Measurements from ENCODE around the gene SLC39A11.

Gene SLC39A11

GRCh38 chr17:73048170-73048569 is 44.3 kb downstream of the SLC39A11 start:
- Histone ChIP-seq H3K27me3 (ENCODE audit: control insufficient read depth in 2 of 2, insufficient read depth in 2 of 2, low read length in 2 of 2) (no peaks in the 10 kb centered on the region), H3K4me3 (ENCODE audit: low read length in 2 of 2) (no peak overlapping the region), H3K4me1 (ENCODE audit: control insufficient read depth in 2 of 2, insufficient read depth in 2 of 2, low read length in 2 of 2) (peaks cover 0 to 3% of the 10 kb centered on the region in 2 donors), H3K27ac (ENCODE audit: low read depth in 2 of 2, low read length in 2 of 2) (no peak overlapping the region), H3K36me3 (ENCODE audit: control insufficient read depth in 2 of 2, insufficient read depth in 2 of 2, low read length in 2 of 2) (no peaks in the 10 kb centered on the region), H3K9me3 (ENCODE audit: control insufficient read depth in 2 of 2, low read length in 2 of 2) (no peaks in the 10 kb centered on the region), H3K9ac (ENCODE audit: low read depth in 1 of 2, low read length in 2 of 2) (no peak overlapping the region)

- Histone ChIP-seq H3K36me3 (ENCODE audit: control insufficient read depth in 2 of 2, insufficient read depth in 2 of 2, low read length in 2 of 2) (no peaks in the 10 kb centered on the region), H3K27ac (ENCODE audit: low read depth in 2 of 2, low read length in 2 of 2) (no peak overlapping the region)
These were observed 46.8 kb downstream of the SLC39A11 start for GRCh38 chr17:73045724-73046123.

GRCh38 chr17:73043686-73044581 is 48.6 kb downstream of the SLC39A11 start:
- Histone ChIP-seq H3K9me3 (ENCODE audit: control insufficient read depth in 2 of 2, low read length in 2 of 2) (no peaks in the 10 kb centered on the region), H3K36me3 (ENCODE audit: control insufficient read depth in 2 of 2, insufficient read depth in 2 of 2, low read length in 2 of 2) (no peaks in the 10 kb centered on the region), H3K9ac (ENCODE audit: low read depth in 1 of 2, low read length in 2 of 2) (no peak overlapping the region), H3K4me3 (ENCODE audit: low read length in 2 of 2) (no peak overlapping the region), H3K27ac (ENCODE audit: low read depth in 2 of 2, low read length in 2 of 2) (no peak overlapping the region), H3K4me1 (ENCODE audit: control insufficient read depth in 2 of 2, insufficient read depth in 2 of 2, low read length in 2 of 2) (peaks cover 0 to 7% of the 10 kb centered on the region in 2 donors), H3K27me3 (ENCODE audit: control insufficient read depth in 2 of 2, insufficient read depth in 2 of 2, low read length in 2 of 2) (no peaks in the 10 kb centered on the region)

More at GRCh38 chr17:73045724-73046123, 46.8 kb downstream of the SLC39A11 start:
- Histone ChIP-seq H3K9me3 (ENCODE audit: control insufficient read depth in 2 of 2, low read length in 2 of 2) (no peaks in the 10 kb centered on the region), H3K4me3 (ENCODE audit: low read length in 2 of 2) (no peak overlapping the region), H3K9ac (ENCODE audit: low read depth in 1 of 2, low read length in 2 of 2) (no peak overlapping the region), H3K4me1 (ENCODE audit: control insufficient read depth in 2 of 2, insufficient read depth in 2 of 2, low read length in 2 of 2) (peaks cover 0 to 7% of the 10 kb centered on the region in 2 donors), H3K27me3 (ENCODE audit: control insufficient read depth in 2 of 2, insufficient read depth in 2 of 2, low read length in 2 of 2) (no peaks in the 10 kb centered on the region)

DNA sequence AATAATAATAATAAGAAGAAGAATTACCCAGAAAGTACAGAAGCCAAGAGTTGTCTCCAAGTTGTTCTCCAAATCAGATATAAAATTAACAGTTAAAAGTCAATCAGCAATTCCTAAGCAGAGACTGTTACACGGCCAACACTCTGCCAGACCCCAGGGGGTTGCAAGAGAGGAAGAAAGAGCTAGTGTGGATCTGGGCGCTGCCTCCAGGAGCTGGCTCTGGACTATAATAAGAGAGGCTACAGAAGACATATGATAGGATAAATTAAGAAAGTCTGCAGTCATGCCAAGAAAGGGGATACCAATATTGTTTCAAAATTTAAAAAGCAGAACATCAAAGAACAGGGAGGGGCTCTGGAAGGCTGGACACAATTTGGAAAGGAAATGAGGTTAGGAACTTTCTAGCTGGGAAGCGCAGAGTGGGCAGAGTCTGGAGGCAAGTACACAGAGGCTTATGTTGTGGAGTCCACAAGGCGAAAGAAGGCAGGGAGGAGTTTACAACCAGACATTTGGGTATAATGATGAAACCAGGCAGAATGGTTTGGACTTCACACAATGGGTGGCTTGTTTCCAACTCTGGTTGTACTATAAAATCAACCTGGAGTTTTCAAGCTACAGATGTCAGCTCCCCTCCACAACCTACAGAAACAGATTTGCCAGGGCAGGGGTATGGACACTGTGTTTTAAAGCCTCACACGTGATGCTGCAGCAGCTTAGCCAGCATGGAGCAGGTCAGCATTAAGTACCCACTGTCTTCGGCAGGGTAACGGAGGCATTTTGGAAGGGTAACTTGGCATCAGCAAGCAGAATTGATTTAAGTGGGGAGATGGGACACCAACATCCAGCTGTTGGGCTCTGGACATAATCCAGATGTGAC is 49.4 kb downstream of the SLC39A11 start:
- H3K9ac ChIP-seq (ENCODE audit: low read depth in 1 of 2, low read length in 2 of 2), result no peak overlapping the region

GRCh38 chr17:73042225-73042624 is 50.3 kb downstream of the SLC39A11 start:
- H3K4me3 ChIP-seq (ENCODE audit: low read length in 2 of 2), result no peak overlapping the region
- H3K36me3 ChIP-seq (ENCODE audit: control insufficient read depth in 2 of 2, insufficient read depth in 2 of 2, low read length in 2 of 2), result no peaks in the 10 kb centered on the region
- no peaks in the 10 kb centered on the region for H3K27me3 ChIP-seq (ENCODE audit: control insufficient read depth in 2 of 2, insufficient read depth in 2 of 2, low read length in 2 of 2)
- H3K4me1 ChIP-seq (ENCODE audit: control insufficient read depth in 2 of 2, insufficient read depth in 2 of 2, low read length in 2 of 2), result peaks cover 0 to 7% of the 10 kb centered on the region in 2 donors
- H3K9me3 ChIP-seq (ENCODE audit: control insufficient read depth in 2 of 2, low read length in 2 of 2), result no peaks in the 10 kb centered on the region
- no peak overlapping the region for H3K9ac ChIP-seq (ENCODE audit: low read depth in 1 of 2, low read length in 2 of 2)
- H3K27ac ChIP-seq (ENCODE audit: low read depth in 2 of 2, low read length in 2 of 2), result no peak overlapping the region

More for the DNA sequence above, 49.4 kb downstream of the SLC39A11 start:
- no peaks in the 10 kb centered on the region for H3K27me3 ChIP-seq (ENCODE audit: control insufficient read depth in 2 of 2, insufficient read depth in 2 of 2, low read length in 2 of 2)
- H3K4me1 ChIP-seq (ENCODE audit: control insufficient read depth in 2 of 2, insufficient read depth in 2 of 2, low read length in 2 of 2), result peaks cover 0 to 7% of the 10 kb centered on the region in 2 donors
- no peak overlapping the region for H3K27ac ChIP-seq (ENCODE audit: low read depth in 2 of 2, low read length in 2 of 2)
- no peak overlapping the region for H3K4me3 ChIP-seq (ENCODE audit: low read length in 2 of 2)
- no peaks in the 10 kb centered on the region for H3K9me3 ChIP-seq (ENCODE audit: control insufficient read depth in 2 of 2, low read length in 2 of 2)
- no peaks in the 10 kb centered on the region for H3K36me3 ChIP-seq (ENCODE audit: control insufficient read depth in 2 of 2, insufficient read depth in 2 of 2, low read length in 2 of 2)

DNA sequence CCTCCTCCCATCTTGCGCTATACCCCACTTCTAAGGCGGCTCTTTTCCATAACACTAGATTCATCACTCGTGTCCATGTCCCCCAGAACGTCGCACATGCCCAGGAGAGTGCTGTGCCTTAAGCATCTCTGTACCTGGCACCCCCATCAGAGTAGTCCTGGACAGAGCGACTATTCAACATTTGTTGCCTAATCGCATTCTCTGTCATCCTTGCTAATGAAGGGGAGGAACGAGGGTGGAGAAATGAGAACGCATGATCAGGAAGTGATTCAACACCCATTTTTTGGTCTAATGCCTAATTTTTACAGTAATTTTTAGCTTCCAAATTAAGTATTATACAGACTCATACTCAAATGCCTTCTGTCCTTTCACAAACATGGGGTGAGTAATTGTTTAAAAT is 53.2 kb downstream of the SLC39A11 start:
- H3K4me3 ChIP-seq (ENCODE audit: low read length in 2 of 2), result no peak overlapping the region
- no peaks in the 10 kb centered on the region for H3K36me3 ChIP-seq (ENCODE audit: control insufficient read depth in 2 of 2, insufficient read depth in 2 of 2, low read length in 2 of 2)
- no peak overlapping the region for H3K9ac ChIP-seq (ENCODE audit: low read depth in 1 of 2, low read length in 2 of 2)
- H3K9me3 ChIP-seq (ENCODE audit: control insufficient read depth in 2 of 2, low read length in 2 of 2), result no peaks in the 10 kb centered on the region
- no peak overlapping the region for H3K27ac ChIP-seq (ENCODE audit: low read depth in 2 of 2, low read length in 2 of 2)
- peaks cover 0 to 7% of the 10 kb centered on the region in 2 donors for H3K4me1 ChIP-seq (ENCODE audit: control insufficient read depth in 2 of 2, insufficient read depth in 2 of 2, low read length in 2 of 2)
- H3K27me3 ChIP-seq (ENCODE audit: control insufficient read depth in 2 of 2, insufficient read depth in 2 of 2, low read length in 2 of 2), result no peaks in the 10 kb centered on the region

DNA sequence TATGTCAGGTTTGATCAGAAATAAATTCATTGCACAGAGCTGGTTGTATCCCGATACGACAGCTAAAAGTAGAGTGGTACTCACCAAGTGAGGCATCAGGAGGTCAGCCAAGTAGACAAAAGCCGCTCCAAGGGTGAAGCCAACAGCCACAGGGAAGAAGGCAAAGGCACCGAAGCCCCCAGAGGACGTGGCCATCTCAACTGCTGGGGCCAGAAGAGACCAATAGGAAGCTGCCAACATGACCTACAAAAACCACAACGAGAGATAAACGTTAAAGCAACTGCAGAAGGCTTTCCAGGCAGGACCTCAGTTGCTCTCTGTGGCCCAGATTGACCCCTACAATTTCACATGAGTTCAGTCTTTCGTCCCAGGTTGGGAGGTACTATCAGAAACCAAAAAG is 61.0 kb downstream of the SLC39A11 start:
- Histone ChIP-seq H3K9me3 (ENCODE audit: control insufficient read depth in 2 of 2, low read length in 2 of 2) (no peaks in the 10 kb centered on the region), H3K9ac (ENCODE audit: low read depth in 1 of 2, low read length in 2 of 2) (no peak overlapping the region), H3K27ac (ENCODE audit: low read depth in 2 of 2, low read length in 2 of 2) (no peak overlapping the region), H3K4me3 (ENCODE audit: low read length in 2 of 2) (no peak overlapping the region), H3K36me3 (ENCODE audit: control insufficient read depth in 2 of 2, insufficient read depth in 2 of 2, low read length in 2 of 2) (no peaks in the 10 kb centered on the region), H3K4me1 (ENCODE audit: control insufficient read depth in 2 of 2, insufficient read depth in 2 of 2, low read length in 2 of 2) (no peaks in the 10 kb centered on the region), H3K27me3 (ENCODE audit: control insufficient read depth in 2 of 2, insufficient read depth in 2 of 2, low read length in 2 of 2) (no peaks in the 10 kb centered on the region)

- Histone ChIP-seq H3K27me3 (ENCODE audit: control insufficient read depth in 2 of 2, insufficient read depth in 2 of 2, low read length in 2 of 2) (no peaks in the 10 kb centered on the region), H3K4me3 (ENCODE audit: low read length in 2 of 2) (no peak overlapping the region), H3K9ac (ENCODE audit: low read depth in 1 of 2, low read length in 2 of 2) (no peak overlapping the region), H3K9me3 (ENCODE audit: control insufficient read depth in 2 of 2, low read length in 2 of 2) (no peaks in the 10 kb centered on the region), H3K4me1 (ENCODE audit: control insufficient read depth in 2 of 2, insufficient read depth in 2 of 2, low read length in 2 of 2) (no peaks in the 10 kb centered on the region), H3K27ac (ENCODE audit: low read depth in 2 of 2, low read length in 2 of 2) (no peak overlapping the region), H3K36me3 (ENCODE audit: control insufficient read depth in 2 of 2, insufficient read depth in 2 of 2, low read length in 2 of 2) (no peaks in the 10 kb centered on the region)
These were observed 61.5 kb downstream of the SLC39A11 start for GRCh38 chr17:73030995-73031394.

GRCh38 chr17:73030501-73030921 is 62.0 kb downstream of the SLC39A11 start:
- Histone ChIP-seq H3K4me3 (ENCODE audit: low read length in 2 of 2) (no peak overlapping the region), H3K9me3 (ENCODE audit: control insufficient read depth in 2 of 2, low read length in 2 of 2) (no peaks in the 10 kb centered on the region), H3K27ac (ENCODE audit: low read depth in 2 of 2, low read length in 2 of 2) (no peak overlapping the region), H3K36me3 (ENCODE audit: control insufficient read depth in 2 of 2, insufficient read depth in 2 of 2, low read length in 2 of 2) (no peaks in the 10 kb centered on the region), H3K9ac (ENCODE audit: low read depth in 1 of 2, low read length in 2 of 2) (no peak overlapping the region), H3K4me1 (ENCODE audit: control insufficient read depth in 2 of 2, insufficient read depth in 2 of 2, low read length in 2 of 2) (no peaks in the 10 kb centered on the region), H3K27me3 (ENCODE audit: control insufficient read depth in 2 of 2, insufficient read depth in 2 of 2, low read length in 2 of 2) (no peaks in the 10 kb centered on the region)

DNA sequence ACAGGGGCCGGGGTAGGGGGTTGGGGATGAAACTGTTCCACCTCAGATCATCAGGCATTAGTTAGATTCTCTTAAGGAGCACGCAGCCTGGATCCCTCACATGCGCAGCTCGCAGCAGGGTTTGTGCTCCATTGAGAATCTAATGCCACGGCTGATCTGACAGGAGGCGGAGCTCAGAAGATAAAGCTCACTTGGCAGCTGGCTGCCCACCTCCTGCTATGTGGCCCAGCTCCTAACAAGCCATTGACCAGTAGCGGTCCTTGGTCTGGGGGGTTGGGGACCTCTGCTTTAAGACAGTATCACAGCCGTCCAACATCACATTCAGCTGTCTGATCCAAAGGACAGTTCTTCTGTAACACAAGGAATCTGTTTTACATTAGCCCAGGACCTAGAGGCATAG is 62.5 kb downstream of the SLC39A11 start:
- Histone ChIP-seq H3K9me3 (ENCODE audit: control insufficient read depth in 2 of 2, low read length in 2 of 2) (no peaks in the 10 kb centered on the region), H3K4me3 (ENCODE audit: low read length in 2 of 2) (no peak overlapping the region), H3K9ac (ENCODE audit: low read depth in 1 of 2, low read length in 2 of 2) (no peak overlapping the region), H3K36me3 (ENCODE audit: control insufficient read depth in 2 of 2, insufficient read depth in 2 of 2, low read length in 2 of 2) (no peaks in the 10 kb centered on the region), H3K4me1 (ENCODE audit: control insufficient read depth in 2 of 2, insufficient read depth in 2 of 2, low read length in 2 of 2) (no peaks in the 10 kb centered on the region), H3K27ac (ENCODE audit: low read depth in 2 of 2, low read length in 2 of 2) (no peak overlapping the region), H3K27me3 (ENCODE audit: control insufficient read depth in 2 of 2, insufficient read depth in 2 of 2, low read length in 2 of 2) (no peaks in the 10 kb centered on the region)

Data from mucosa of rectum (tissue), 2 donors.